Measurements from ENCODE around the gene AFF4. TPM values are rescaled to one million over a fixed set of nuclear protein-coding genes. Genes with fewer than 3 reads are reported as not detected.
"Not testable (repeated sequence)": the region's sequence is repeated elsewhere in the genome, so short reads cannot be mapped to it uniquely, and the experiment has no call there.

Gene AFF4
- total RNA-seq, 1 donor from 2014 or later, result 106 TPM

- no peak overlapping the region for H3K4me3 Mint-ChIP-seq (ENCODE audit: unreplicated experiment)
- no peaks in the 10 kb centered on the region for H3K27me3 Mint-ChIP-seq (ENCODE audit: unreplicated experiment)
- peaks cover 21% of the 10 kb centered on the region for H3K4me1 Mint-ChIP-seq (ENCODE audit: unreplicated experiment)
- H3K9me3 Mint-ChIP-seq (ENCODE audit: unreplicated experiment), result no peaks in the 10 kb centered on the region
- DNase-seq (ENCODE audit: extremely low spot score, unreplicated experiment), result peak; percentile 2
- H3K36me3 Mint-ChIP-seq (ENCODE audit: unreplicated experiment), result peaks cover 2% of the 10 kb centered on the region
- TF ChIP-seq CTCF (IDR thresholded peaks at IDR 0.05), result no peak
- peak overlapping the region; percentile 10 for H3K27ac Mint-ChIP-seq (ENCODE audit: unreplicated experiment)
Observed at GRCh38 chr5:132965120-132965519, 1.7 kb upstream of the AFF4 start.

- TF ChIP-seq CTCF (IDR thresholded peaks at IDR 0.05), result no peak
- Mint-ChIP-seq H3K27me3 (ENCODE audit: unreplicated experiment) (no peaks in the 10 kb centered on the region), H3K4me1 (ENCODE audit: unreplicated experiment) (peaks cover 40% of the 10 kb centered on the region), H3K36me3 (ENCODE audit: unreplicated experiment) (peaks cover 3% of the 10 kb centered on the region), H3K4me3 (ENCODE audit: unreplicated experiment) (peak overlapping the region; percentile 94), H3K9me3 (ENCODE audit: unreplicated experiment) (no peaks in the 10 kb centered on the region), H3K27ac (ENCODE audit: unreplicated experiment) (peak overlapping the region; percentile 99)
- peak; percentile 72 for DNase-seq (ENCODE audit: extremely low spot score, unreplicated experiment)
Observed at GRCh38 chr5:132962429-132963021, 909 bp downstream of the AFF4 start.

DNA sequence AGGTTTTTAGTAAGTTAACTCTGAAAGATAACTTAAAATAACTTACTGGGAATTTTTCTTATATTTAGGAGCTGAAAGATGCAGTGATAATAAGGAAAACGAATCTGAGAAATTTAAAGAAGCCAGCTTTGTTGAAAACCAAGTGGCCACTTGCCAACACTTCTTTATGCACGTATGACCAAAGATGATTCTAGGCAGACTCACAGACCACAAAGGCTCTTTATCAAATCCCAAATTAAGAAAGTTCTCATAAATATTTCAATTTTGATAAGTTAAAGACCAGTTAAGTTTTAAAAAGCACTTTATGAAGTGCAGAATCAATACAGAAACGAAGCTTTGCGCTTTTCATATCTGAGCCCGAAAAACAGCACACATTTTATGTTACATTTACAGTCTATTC, 1.5 kb downstream of the AFF4 start:
- Mint-ChIP-seq H3K9me3 (ENCODE audit: unreplicated experiment) (no peaks in the 10 kb centered on the region), H3K36me3 (ENCODE audit: unreplicated experiment) (peaks cover 3% of the 10 kb centered on the region), H3K4me1 (ENCODE audit: unreplicated experiment) (peaks cover 40% of the 10 kb centered on the region), H3K27ac (ENCODE audit: unreplicated experiment) (peak overlapping the region; percentile 99), H3K27me3 (ENCODE audit: unreplicated experiment) (no peaks in the 10 kb centered on the region), H3K4me3 (ENCODE audit: unreplicated experiment) (peak overlapping the region; percentile 94)
- no peak for DNase-seq (ENCODE audit: extremely low spot score, unreplicated experiment)
- no peak for TF ChIP-seq CTCF (IDR thresholded peaks at IDR 0.05)

GRCh38 chr5:132961123-132961815, 2.2 kb downstream of the AFF4 start:
- H3K36me3 Mint-ChIP-seq (ENCODE audit: unreplicated experiment); DNase-seq (ENCODE audit: extremely low spot score, unreplicated experiment); H3K9me3 Mint-ChIP-seq (ENCODE audit: unreplicated experiment); H3K27me3 Mint-ChIP-seq (ENCODE audit: unreplicated experiment): not testable (repeated sequence)
- H3K4me1 Mint-ChIP-seq (ENCODE audit: unreplicated experiment), result peaks cover 40% of the 10 kb centered on the region
- peak overlapping the region; percentile 94 for H3K4me3 Mint-ChIP-seq (ENCODE audit: unreplicated experiment)
- H3K27ac Mint-ChIP-seq (ENCODE audit: unreplicated experiment), result peak overlapping the region; percentile 99

- not testable (repeated sequence) for H3K4me3 Mint-ChIP-seq (ENCODE audit: unreplicated experiment); H3K27me3 Mint-ChIP-seq (ENCODE audit: unreplicated experiment); DNase-seq (ENCODE audit: extremely low spot score, unreplicated experiment); H3K9me3 Mint-ChIP-seq (ENCODE audit: unreplicated experiment); H3K27ac Mint-ChIP-seq (ENCODE audit: unreplicated experiment)
- Mint-ChIP-seq H3K36me3 (ENCODE audit: unreplicated experiment) (peaks cover 25% of the 10 kb centered on the region), H3K4me1 (ENCODE audit: unreplicated experiment) (peaks cover 48% of the 10 kb centered on the region)
Observed at GRCh38 chr5:132956166-132956799, 7.2 kb downstream of the AFF4 start.

DNA sequence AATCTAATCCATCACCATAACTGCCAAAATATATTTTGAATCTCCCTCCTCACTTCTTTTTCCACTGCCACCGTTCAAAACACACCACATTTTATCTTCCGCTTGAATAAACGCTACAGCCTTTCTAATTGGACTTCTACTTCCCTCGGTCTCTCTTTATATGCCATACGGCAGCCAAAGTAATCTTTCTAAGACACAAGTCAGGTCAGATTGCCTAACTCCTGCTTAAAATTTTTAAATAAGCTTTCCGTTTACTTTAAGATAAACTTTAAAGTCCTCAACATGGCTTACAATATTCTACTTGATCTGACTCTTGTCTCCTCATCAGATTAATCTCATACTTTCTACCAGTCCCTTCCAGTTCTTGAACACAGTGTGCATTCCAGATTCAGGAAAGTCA, 9.7 kb downstream of the AFF4 start:
- Mint-ChIP-seq H3K4me3 (ENCODE audit: unreplicated experiment) (no peak overlapping the region), H3K4me1 (ENCODE audit: unreplicated experiment) (peaks cover 37% of the 10 kb centered on the region), H3K27me3 (ENCODE audit: unreplicated experiment) (no peaks in the 10 kb centered on the region), H3K9me3 (ENCODE audit: unreplicated experiment) (no peaks in the 10 kb centered on the region), H3K27ac (ENCODE audit: unreplicated experiment) (no peak overlapping the region), H3K36me3 (ENCODE audit: unreplicated experiment) (peaks cover 24% of the 10 kb centered on the region)
- TF ChIP-seq CTCF (IDR thresholded peaks at IDR 0.05), result no peak
- DNase-seq (ENCODE audit: extremely low spot score, unreplicated experiment), result no peak

Measured in osteocyte (in vitro differentiated cells).